ENCODE data around the gene DMXL1. TPM values are rescaled to one million over a fixed set of nuclear protein-coding genes. Genes with fewer than 3 reads are reported as not detected.

The DMXL1 gene
- total and polyA plus RNA-seq, 2 donors, result 24.6 to 31.4 TPM

- WGBS, result 94% methylated on average over 5 of the region's 5 CpGs
- peaks cover 28 to 49% of the 10 kb centered on the region in 2 donors for H3K4me1 ChIP-seq (ENCODE audit: control insufficient read depth in 2 of 2, insufficient read depth in 2 of 2, low read length in 2 of 2)
- H3K27ac ChIP-seq (ENCODE audit: low read depth in 1 of 2, low read length in 1 of 2), result peak overlapping the region in 1 of 2 donors; percentile 97
Observed at GRCh38 chr5:119291056-119291455, 220.2 kb downstream of the DMXL1 start.

GRCh38 chr5:119291877-119292276, 221.0 kb downstream of the DMXL1 start:
- Histone ChIP-seq H3K27ac (ENCODE audit: low read depth in 1 of 2, low read length in 1 of 2) (peak overlapping the region in 1 of 2 donors; percentile 31), H3K9me3 (ENCODE audit: control insufficient read depth in 2 of 2, insufficient read depth in 1 of 2, low read length in 1 of 2) (no peaks in the 10 kb centered on the region), H3K27me3 (ENCODE audit: control insufficient read depth in 2 of 2, insufficient read depth in 1 of 2, low read length in 1 of 2) (no peaks in the 10 kb centered on the region), H3K4me1 (ENCODE audit: control insufficient read depth in 2 of 2, insufficient read depth in 2 of 2, low read length in 2 of 2) (peaks cover 22 to 41% of the 10 kb centered on the region in 2 donors), H3K36me3 (ENCODE audit: control insufficient read depth in 2 of 2, insufficient read depth in 2 of 2, low read length in 1 of 2) (peaks cover 0 to 15% of the 10 kb centered on the region in 2 donors), H3K4me3 (ENCODE audit: low read length in 2 of 2) (no peak overlapping the region)
- 90% methylated on average over 3 of the region's 3 CpGs for WGBS
- DNase-seq (ENCODE audit: low read depth in 6 of 9, low spot score in 9 of 9), result no peak

More at GRCh38 chr5:119291056-119291455, 220.2 kb downstream of the DMXL1 start:
- Histone ChIP-seq H3K4me3 (ENCODE audit: low read length in 2 of 2) (no peak overlapping the region), H3K36me3 (ENCODE audit: control insufficient read depth in 2 of 2, insufficient read depth in 2 of 2, low read length in 1 of 2) (peaks cover 0 to 15% of the 10 kb centered on the region in 2 donors), H3K9me3 (ENCODE audit: control insufficient read depth in 2 of 2, insufficient read depth in 1 of 2, low read length in 1 of 2) (no peaks in the 10 kb centered on the region), H3K27me3 (ENCODE audit: control insufficient read depth in 2 of 2, insufficient read depth in 1 of 2, low read length in 1 of 2) (no peaks in the 10 kb centered on the region)
- DNase-seq (ENCODE audit: low read depth in 6 of 9, low spot score in 9 of 9), result no peak

- H3K27me3 ChIP-seq (ENCODE audit: control insufficient read depth in 2 of 2, insufficient read depth in 1 of 2, low read length in 1 of 2), result no peaks in the 10 kb centered on the region
- DNase-seq (ENCODE audit: low read depth in 6 of 9, low spot score in 9 of 9), result no peak
- H3K27ac ChIP-seq (ENCODE audit: low read depth in 1 of 2, low read length in 1 of 2), result no peak overlapping the region
- H3K4me1 ChIP-seq (ENCODE audit: control insufficient read depth in 2 of 2, insufficient read depth in 2 of 2, low read length in 2 of 2), result peaks cover 18 to 33% of the 10 kb centered on the region in 2 donors
- no peaks in the 10 kb centered on the region for H3K9me3 ChIP-seq (ENCODE audit: control insufficient read depth in 2 of 2, insufficient read depth in 1 of 2, low read length in 1 of 2)
- peaks cover 0 to 15% of the 10 kb centered on the region in 2 donors for H3K36me3 ChIP-seq (ENCODE audit: control insufficient read depth in 2 of 2, insufficient read depth in 2 of 2, low read length in 1 of 2)
- no peak overlapping the region for H3K4me3 ChIP-seq (ENCODE audit: low read length in 2 of 2)
- 88% methylated on average over 3 of the region's 3 CpGs for WGBS
Observed at GRCh38 chr5:119292701-119293515, 222.0 kb downstream of the DMXL1 start.

DNA sequence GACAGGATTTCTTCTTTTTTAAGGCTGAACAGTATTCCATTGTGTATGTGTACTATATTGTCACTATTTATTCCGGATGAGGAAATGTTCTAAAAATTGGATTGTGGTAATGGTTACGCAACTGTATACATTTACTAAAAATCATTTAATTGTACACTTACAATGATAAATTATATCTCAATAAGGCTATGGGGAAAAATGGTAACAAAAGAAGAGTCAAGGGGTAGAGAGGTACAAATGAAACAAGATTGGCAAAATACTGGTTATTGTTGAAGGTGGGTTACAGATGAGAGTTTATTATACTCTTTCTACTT, 222.6 kb downstream of the DMXL1 start:
- DNase-seq (ENCODE audit: low read depth in 6 of 9, low spot score in 9 of 9), result no peak
- 100% methylated on average over 2 of the region's 2 CpGs for WGBS
- no peaks in the 10 kb centered on the region for H3K27me3 ChIP-seq (ENCODE audit: control insufficient read depth in 2 of 2, insufficient read depth in 1 of 2, low read length in 1 of 2)
- peaks cover 0 to 15% of the 10 kb centered on the region in 2 donors for H3K36me3 ChIP-seq (ENCODE audit: control insufficient read depth in 2 of 2, insufficient read depth in 2 of 2, low read length in 1 of 2)
- no peak overlapping the region for H3K27ac ChIP-seq (ENCODE audit: low read depth in 1 of 2, low read length in 1 of 2)
- H3K4me1 ChIP-seq (ENCODE audit: control insufficient read depth in 2 of 2, insufficient read depth in 2 of 2, low read length in 2 of 2), result peaks cover 16 to 28% of the 10 kb centered on the region in 2 donors
- H3K4me3 ChIP-seq (ENCODE audit: low read length in 2 of 2), result no peak overlapping the region
- no peaks in the 10 kb centered on the region for H3K9me3 ChIP-seq (ENCODE audit: control insufficient read depth in 2 of 2, insufficient read depth in 1 of 2, low read length in 1 of 2)

Other genes starting within 250 kb of the DMXL1 start
- 3.9 TPM for gene DTWD2, start 82.5 kb upstream of the DMXL1 start, total RNA-seq
- gene DTWD2, start 82.5 kb upstream of the DMXL1 start, polyA plus RNA-seq, result 2.3 TPM